HG02610 (cell line): ENCODE data around the gene SLC35F6.
"Not testable (repeated sequence)": the region's sequence is repeated elsewhere in the genome, so short reads cannot be mapped to it uniquely, and the experiment has no call there.

Source experiments
- ATAC-seq: cut with Tn5 transposase; IDR thresholded peaks from one replicate; pipeline ENCODE4 v1.9.1; 2021; ENCODE audit warnings: mild to moderate bottlenecking, moderate library complexity; ENCODE audit not compliant: unreplicated experiment

The SLC35F6 gene

DNA sequence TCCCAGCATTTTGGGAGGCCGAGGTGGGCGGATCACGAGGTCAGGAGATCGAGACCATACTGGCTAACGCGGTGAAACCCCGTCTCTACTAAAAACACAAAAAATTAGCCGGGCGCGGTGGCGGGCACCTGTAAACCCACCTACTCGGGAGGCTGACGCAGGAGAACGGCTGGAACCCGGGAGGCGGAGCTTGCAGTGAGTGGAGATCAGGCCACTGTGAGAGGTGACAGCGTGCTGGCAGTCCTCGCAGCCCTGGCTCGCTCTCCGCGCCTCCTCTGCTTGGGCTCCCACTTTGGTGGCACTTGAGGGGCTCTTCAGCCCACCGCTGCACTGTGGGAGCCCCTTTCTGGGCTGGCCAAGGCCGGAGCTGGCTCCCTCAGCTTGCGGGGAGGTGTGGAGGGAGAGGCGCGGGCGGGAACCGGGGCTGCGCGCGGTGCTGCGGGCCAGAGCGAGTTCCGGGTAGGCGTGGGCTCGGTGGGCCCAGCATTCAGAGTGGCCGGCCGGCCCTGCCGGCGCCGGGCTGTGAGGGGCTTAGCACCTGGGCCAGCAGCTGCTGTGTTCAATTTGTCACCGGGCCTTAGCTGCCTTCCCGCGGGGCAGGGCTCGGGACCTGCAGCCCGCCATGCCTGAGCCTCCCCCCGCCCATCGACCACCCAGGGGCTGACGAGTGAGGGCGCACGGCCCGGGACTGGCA lies 50.1 kb downstream of the SLC35F6 start:
- not testable (repeated sequence) for ATAC-seq

DNA sequence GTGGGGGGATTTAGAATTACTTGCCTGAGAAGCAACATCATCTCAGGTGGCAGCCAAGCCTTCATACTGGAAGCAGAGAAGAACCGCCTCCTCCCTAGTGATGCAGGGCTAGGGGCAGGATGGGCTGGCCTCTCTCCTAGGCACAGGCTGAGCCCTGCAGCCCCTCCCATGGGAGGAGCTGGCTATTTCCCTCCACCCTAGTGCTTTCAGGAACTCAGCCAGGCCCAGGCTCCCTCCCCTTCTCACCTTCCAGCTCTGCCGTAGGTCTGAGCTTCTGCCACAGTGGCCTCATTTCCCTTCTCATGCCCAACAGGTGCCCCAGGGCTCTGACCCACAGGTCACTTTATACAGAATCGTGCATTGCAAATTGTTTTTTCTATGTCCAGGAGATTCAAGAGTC lies 52.8 kb downstream of the SLC35F6 start:
- no peak for ATAC-seq

DNA sequence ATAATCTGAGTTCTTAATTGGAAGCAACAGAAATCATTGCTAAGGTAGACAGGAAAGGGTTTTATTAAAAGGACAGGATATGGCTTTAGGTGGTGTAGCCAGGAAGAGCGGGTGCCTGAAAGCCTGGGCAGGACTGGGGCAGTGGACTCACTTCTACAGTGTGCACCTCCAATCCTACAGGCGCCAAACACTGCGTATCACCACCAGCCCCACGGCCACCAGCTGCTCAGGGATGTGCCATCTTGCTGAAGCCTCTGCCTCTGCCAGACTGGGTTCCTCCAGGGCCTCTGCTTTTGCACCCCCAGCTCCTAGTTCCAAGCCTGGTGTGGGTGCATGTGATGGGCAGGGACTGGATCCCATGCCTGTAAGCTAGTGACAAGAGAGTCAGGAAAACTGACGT lies 54.2 kb downstream of the SLC35F6 start:
- ATAC-seq, result no peak

DNA sequence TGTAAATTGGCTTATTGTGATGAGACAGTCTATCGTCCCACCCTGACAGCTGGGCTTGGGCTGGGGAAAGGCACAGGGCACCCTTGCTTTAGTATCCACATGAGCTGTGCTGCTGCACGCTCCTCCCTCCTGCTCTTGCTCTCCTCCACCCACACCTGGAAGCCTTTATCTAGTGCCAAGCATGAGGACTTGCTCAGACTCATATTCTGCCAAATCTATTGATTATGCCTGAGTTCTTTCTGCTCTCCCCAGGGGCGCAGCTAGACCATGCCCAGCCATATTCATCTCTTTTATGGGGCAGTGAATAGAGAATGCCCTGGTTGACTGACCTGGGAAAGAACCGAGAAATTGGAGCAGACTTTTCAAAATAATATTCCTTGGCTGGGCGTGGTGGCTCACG lies 54.9 kb downstream of the SLC35F6 start:
- no peak for ATAC-seq

DNA sequence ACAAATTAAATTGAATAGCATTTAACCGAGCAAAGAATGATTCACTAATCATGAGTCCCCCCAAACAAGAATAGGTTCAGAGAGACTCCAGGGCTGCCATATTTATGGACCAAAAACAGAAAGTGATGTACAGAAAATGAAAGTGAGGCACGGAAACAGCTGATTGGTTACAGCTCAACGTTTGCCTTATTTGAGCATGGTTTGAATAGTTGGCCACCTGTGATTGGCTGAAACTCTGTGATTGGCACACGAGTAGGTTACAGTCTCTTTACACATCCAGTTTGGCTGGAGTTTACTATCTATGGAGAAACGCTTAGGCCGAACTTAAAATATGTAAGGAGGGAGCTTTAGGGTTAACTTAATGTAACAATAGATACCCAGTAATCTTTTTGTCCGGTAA lies 56.8 kb downstream of the SLC35F6 start:
- ATAC-seq, result no peak

DNA sequence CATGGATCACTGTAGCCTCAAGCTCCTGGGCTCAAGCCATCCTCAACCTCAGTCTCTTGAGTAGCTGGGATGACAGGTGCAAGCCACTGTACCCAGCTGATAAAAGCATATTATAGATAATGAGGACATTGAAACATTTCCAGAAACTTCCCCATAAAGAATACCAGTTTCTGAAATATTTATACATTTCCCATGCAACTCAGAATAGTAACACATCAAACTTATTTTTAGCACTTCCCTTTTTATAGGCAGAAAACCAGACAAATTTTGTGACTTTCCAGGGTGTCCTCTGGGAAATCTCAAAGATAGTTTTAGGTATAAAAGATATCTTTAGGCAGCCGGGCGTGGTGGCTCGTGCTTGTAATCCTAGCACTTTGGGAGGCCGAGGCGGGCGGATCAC lies 58.8 kb downstream of the SLC35F6 start:
- no peak for ATAC-seq
